ENCODE measurements around the gene PSD.
A peak's percentile ranks its signal among the peaks of the same experiment; 100 is the strongest.
"Not testable (repeated sequence)": the region's sequence is repeated elsewhere in the genome, so short reads cannot be mapped to it uniquely, and the experiment has no call there.

The PSD gene

GRCh38 chr10:102418622-102419268 lies at the start of gene PSD:
Gene PSD, minus strand, starts transcription at chr10:102418785. Its CDS starts 1,747 bp downstream, at chr10:102417038.
- DNase-seq, result no peak

GRCh38 chr10:102467971-102468438 lies 49.4 kb upstream of the PSD start:
- DNase-seq, result no peak

GRCh38 chr10:102467318-102467717 lies 48.7 kb upstream of the PSD start:
- no peak for DNase-seq

GRCh38 chr10:102465466-102465865 lies 46.9 kb upstream of the PSD start:
- no peak for DNase-seq

- no peak for DNase-seq
These were observed 45.4 kb upstream of the PSD start for GRCh38 chr10:102463983-102464382.

GRCh38 chr10:102462512-102463054 lies 44.0 kb upstream of the PSD start:
- DNase-seq, result no peak

GRCh38 chr10:102461187-102462054 lies 42.8 kb upstream of the PSD start:
- DNase-seq, result peak; percentile 60

GRCh38 chr10:102460836-102461186 lies 42.2 kb upstream of the PSD start:
- peak; percentile 60 for DNase-seq

GRCh38 chr10:102458656-102459055 lies 40.1 kb upstream of the PSD start:
- no peak for DNase-seq

GRCh38 chr10:102457591-102458150 lies 39.1 kb upstream of the PSD start:
- peak; percentile 43 for DNase-seq

GRCh38 chr10:102455893-102456471 lies 37.4 kb upstream of the PSD start:
- no peak for DNase-seq

GRCh38 chr10:102454662-102455487 lies 36.3 kb upstream of the PSD start:
- DNase-seq, result not testable (repeated sequence)

- no peak for DNase-seq
These were observed 34.9 kb upstream of the PSD start for GRCh38 chr10:102453502-102453901.

- DNase-seq, result no peak
These were observed 34.2 kb upstream of the PSD start for GRCh38 chr10:102452672-102453340.

- no peak for DNase-seq
These were observed 32.8 kb upstream of the PSD start, which contains the start of gene C10orf95 for GRCh38 chr10:102451105-102451969. Gene C10orf95, minus strand, starts transcription at chr10:102451543. Its CDS starts 450 bp downstream, at chr10:102451093.

GRCh38 chr10:102450374-102451104 lies 32.0 kb upstream of the PSD start:
- DNase-seq, result peak; percentile 10

- DNase-seq, result no peak
These were observed 31.5 kb upstream of the PSD start for GRCh38 chr10:102450124-102450373.

GRCh38 chr10:102449321-102450123 lies 30.9 kb upstream of the PSD start:
- DNase-seq, result no peak

GRCh38 chr10:102444851-102445250 lies 26.3 kb upstream of the PSD start:
- no peak for DNase-seq

Data from NCI-H2029 treated with DMSO at 0.1 percent for 48 hours (cell line).